C4-2B (cell line): ENCODE measurements around the gene ILF3.

Experiments used
- ZFX ChIP-seq: fragments of 450-650 bp; IDR thresholded peaks from 2 replicates; pipeline ENCODE4 v1.6.1; 2017
- TF ChIP-seq, protein P1 (sequence below): fragments of 450-650 bp; conservative IDR thresholded peaks from 2 replicates; pipeline ENCODE4 v1.5.1; 2017; ENCODE audit warnings: mild to moderate bottlenecking

DNA sequence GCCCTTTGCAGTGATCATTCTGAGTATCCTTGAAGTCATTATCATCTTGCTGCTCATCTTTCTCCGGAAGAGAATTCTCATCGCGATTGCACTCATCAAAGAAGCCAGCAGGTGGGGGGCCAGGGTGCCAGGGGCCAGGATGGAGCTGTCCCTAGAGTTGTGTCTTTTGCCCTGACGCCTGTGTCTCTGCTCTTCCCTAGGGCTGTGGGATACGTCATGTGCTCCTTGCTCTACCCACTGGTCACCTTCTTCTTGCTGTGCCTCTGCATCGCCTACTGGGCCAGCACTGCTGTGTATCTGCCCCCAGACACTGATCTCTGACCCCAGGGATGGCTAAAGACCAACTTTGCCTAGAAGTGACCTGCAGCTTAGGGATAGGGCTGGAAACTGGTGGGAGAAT lies 19.2 kb upstream of the ILF3 start:
- TF ChIP-seq, protein P1, sequence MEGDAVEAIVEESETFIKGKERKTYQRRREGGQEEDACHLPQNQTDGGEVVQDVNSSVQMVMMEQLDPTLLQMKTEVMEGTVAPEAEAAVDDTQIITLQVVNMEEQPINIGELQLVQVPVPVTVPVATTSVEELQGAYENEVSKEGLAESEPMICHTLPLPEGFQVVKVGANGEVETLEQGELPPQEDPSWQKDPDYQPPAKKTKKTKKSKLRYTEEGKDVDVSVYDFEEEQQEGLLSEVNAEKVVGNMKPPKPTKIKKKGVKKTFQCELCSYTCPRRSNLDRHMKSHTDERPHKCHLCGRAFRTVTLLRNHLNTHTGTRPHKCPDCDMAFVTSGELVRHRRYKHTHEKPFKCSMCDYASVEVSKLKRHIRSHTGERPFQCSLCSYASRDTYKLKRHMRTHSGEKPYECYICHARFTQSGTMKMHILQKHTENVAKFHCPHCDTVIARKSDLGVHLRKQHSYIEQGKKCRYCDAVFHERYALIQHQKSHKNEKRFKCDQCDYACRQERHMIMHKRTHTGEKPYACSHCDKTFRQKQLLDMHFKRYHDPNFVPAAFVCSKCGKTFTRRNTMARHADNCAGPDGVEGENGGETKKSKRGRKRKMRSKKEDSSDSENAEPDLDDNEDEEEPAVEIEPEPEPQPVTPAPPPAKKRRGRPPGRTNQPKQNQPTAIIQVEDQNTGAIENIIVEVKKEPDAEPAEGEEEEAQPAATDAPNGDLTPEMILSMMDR = no peak
- no peak for TF ChIP-seq ZFX
